HG03039 (cell line): ENCODE results near the gene TEAD1.
"Not testable (repeated sequence)": the region's sequence is repeated elsewhere in the genome, so short reads cannot be mapped to it uniquely, and the experiment has no call there.

Experiments used
- ATAC-seq: cut with Tn5 transposase; IDR thresholded peaks from one replicate; pipeline ENCODE4 v1.9.1; 2021; ENCODE audit warnings: mild to moderate bottlenecking, moderate library complexity; ENCODE audit not compliant: unreplicated experiment

Gene TEAD1

GRCh38 chr11:12733091-12733490, 58.9 kb downstream of the TEAD1 start:
- no peak for ATAC-seq

- no peak for ATAC-seq
Measured at GRCh38 chr11:12734625-12735024, 60.4 kb downstream of the TEAD1 start.

GRCh38 chr11:12735262-12735661, 61.0 kb downstream of the TEAD1 start:
- no peak for ATAC-seq

- no peak for ATAC-seq
Measured at GRCh38 chr11:12737024-12737423, 62.8 kb downstream of the TEAD1 start.

GRCh38 chr11:12741671-12742216, 67.5 kb downstream of the TEAD1 start:
- no peak for ATAC-seq

GRCh38 chr11:12743834-12744449, 69.7 kb downstream of the TEAD1 start:
- ATAC-seq: no peak

- no peak for ATAC-seq
Measured at GRCh38 chr11:12744826-12745502, 70.7 kb downstream of the TEAD1 start.

GRCh38 chr11:12745787-12746186, 71.6 kb downstream of the TEAD1 start:
- no peak for ATAC-seq

- no peak for ATAC-seq
Measured at GRCh38 chr11:12746593-12747097, 72.4 kb downstream of the TEAD1 start.

GRCh38 chr11:12748561-12748960, 74.3 kb downstream of the TEAD1 start:
- no peak for ATAC-seq

- ATAC-seq: no peak
Measured at GRCh38 chr11:12749442-12749841, 75.2 kb downstream of the TEAD1 start.

- ATAC-seq: no peak
Measured at GRCh38 chr11:12750181-12750580, 76.0 kb downstream of the TEAD1 start.

- ATAC-seq: no peak
Measured at GRCh38 chr11:12752868-12753524, 78.8 kb downstream of the TEAD1 start.

GRCh38 chr11:12754021-12754420, 79.8 kb downstream of the TEAD1 start:
- no peak for ATAC-seq

- no peak for ATAC-seq
Measured at GRCh38 chr11:12754582-12755234, 80.5 kb downstream of the TEAD1 start.

GRCh38 chr11:12755510-12756453, 81.6 kb downstream of the TEAD1 start:
- ATAC-seq: no peak

- ATAC-seq: no peak
Measured at GRCh38 chr11:12756454-12756806, 82.2 kb downstream of the TEAD1 start.

GRCh38 chr11:12756867-12757266, 82.6 kb downstream of the TEAD1 start:
- no peak for ATAC-seq

GRCh38 chr11:12757416-12757815, 83.2 kb downstream of the TEAD1 start:
- ATAC-seq: no peak

GRCh38 chr11:12758117-12758516, 83.9 kb downstream of the TEAD1 start:
- ATAC-seq: not testable (repeated sequence)
